ENCODE data around the gene TBC1D3B.
"Not testable (repeated sequence)": the region's sequence is repeated elsewhere in the genome, so short reads cannot be mapped to it uniquely, and the experiment has no call there.

- TF ChIP-seq CTCF, POLR2A (IDR thresholded peaks at IDR 0.05): not testable (repeated sequence)
These were observed 55.3 kb downstream of the TBC1D3B start for GRCh38 chr17:36121099-36121498.

Data from body of pancreas (tissue), 4 donors.